ENCODE results near the gene ADGRA3. TPM values are rescaled to one million over a fixed set of nuclear protein-coding genes. Genes with fewer than 3 reads are reported as not detected.
A peak's percentile ranks its signal among the peaks of the same experiment; 100 is the strongest.

Gene ADGRA3, protein sequence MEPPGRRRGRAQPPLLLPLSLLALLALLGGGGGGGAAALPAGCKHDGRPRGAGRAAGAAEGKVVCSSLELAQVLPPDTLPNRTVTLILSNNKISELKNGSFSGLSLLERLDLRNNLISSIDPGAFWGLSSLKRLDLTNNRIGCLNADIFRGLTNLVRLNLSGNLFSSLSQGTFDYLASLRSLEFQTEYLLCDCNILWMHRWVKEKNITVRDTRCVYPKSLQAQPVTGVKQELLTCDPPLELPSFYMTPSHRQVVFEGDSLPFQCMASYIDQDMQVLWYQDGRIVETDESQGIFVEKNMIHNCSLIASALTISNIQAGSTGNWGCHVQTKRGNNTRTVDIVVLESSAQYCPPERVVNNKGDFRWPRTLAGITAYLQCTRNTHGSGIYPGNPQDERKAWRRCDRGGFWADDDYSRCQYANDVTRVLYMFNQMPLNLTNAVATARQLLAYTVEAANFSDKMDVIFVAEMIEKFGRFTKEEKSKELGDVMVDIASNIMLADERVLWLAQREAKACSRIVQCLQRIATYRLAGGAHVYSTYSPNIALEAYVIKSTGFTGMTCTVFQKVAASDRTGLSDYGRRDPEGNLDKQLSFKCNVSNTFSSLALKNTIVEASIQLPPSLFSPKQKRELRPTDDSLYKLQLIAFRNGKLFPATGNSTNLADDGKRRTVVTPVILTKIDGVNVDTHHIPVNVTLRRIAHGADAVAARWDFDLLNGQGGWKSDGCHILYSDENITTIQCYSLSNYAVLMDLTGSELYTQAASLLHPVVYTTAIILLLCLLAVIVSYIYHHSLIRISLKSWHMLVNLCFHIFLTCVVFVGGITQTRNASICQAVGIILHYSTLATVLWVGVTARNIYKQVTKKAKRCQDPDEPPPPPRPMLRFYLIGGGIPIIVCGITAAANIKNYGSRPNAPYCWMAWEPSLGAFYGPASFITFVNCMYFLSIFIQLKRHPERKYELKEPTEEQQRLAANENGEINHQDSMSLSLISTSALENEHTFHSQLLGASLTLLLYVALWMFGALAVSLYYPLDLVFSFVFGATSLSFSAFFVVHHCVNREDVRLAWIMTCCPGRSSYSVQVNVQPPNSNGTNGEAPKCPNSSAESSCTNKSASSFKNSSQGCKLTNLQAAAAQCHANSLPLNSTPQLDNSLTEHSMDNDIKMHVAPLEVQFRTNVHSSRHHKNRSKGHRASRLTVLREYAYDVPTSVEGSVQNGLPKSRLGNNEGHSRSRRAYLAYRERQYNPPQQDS (N-terminal part only)
- 73.9 and 75.3 TPM in 2 replicates for total RNA-seq (2014; rRNA removed; shearing (Covaris generic))
- polyA plus RNA-seq (2016; fragmentation: Nextera tagmentation; extraction: Ambion mirVana), result 14.1 and 16.2 TPM in 2 replicates
- long read RNA-seq, partial matches to known transcripts, result 0 of 3 reads
- long read RNA-seq, other reads (novel, unspliced or antisense), result 3 of 3 reads

GRCh38 chr4:22515888-22516541 lies at the start of gene ADGRA3:
Gene ADGRA3 (minus strand): TSS chr4:22516066. CDS start chr4:22515784, 282 bp downstream.
- H3K27me3 ChIP-seq (ENCODE audit: insufficient read depth), result no peaks in the 10 kb centered on the region
- peaks cover 19% of the 10 kb centered on the region for H4K20me1 ChIP-seq (replicated peaks; ENCODE audit: insufficient read depth)
- Mint-ChIP-seq H3K36me3 (ENCODE audit: low read depth) (peaks cover 20% of the 10 kb centered on the region), H3K27ac (peak within 1 kb of the TSS; percentile 99), H3K9me3 (peaks cover 14% of the 10 kb centered on the region), H3K4me3 (peak within 1 kb of the TSS; percentile 99), H3K4me1 (peaks cover 28% of the 10 kb centered on the region), H3K27me3 (ENCODE audit: insufficient read depth, low read depth, poor library complexity) (peaks cover 11% of the 10 kb centered on the region)
- H3K9me2 ChIP-seq (ENCODE audit: insufficient read depth), result no peaks in the 10 kb centered on the region; the same call in 1 of the 2 replicates
- DNase-seq (ENCODE audit: low spot score) (peak; percentile 78), ATAC-seq (peak; percentile 82)
- H3K79me2 ChIP-seq (replicated peaks; ENCODE audit: insufficient read depth), result no peaks in the 10 kb centered on the region
- H3K27ac ChIP-seq (ENCODE audit: low read depth), result peak within 1 kb of the TSS; percentile 92
- peak within 1 kb of the TSS; percentile 86 for H3K4me2 ChIP-seq
- TF ChIP-seq, protein P1, sequence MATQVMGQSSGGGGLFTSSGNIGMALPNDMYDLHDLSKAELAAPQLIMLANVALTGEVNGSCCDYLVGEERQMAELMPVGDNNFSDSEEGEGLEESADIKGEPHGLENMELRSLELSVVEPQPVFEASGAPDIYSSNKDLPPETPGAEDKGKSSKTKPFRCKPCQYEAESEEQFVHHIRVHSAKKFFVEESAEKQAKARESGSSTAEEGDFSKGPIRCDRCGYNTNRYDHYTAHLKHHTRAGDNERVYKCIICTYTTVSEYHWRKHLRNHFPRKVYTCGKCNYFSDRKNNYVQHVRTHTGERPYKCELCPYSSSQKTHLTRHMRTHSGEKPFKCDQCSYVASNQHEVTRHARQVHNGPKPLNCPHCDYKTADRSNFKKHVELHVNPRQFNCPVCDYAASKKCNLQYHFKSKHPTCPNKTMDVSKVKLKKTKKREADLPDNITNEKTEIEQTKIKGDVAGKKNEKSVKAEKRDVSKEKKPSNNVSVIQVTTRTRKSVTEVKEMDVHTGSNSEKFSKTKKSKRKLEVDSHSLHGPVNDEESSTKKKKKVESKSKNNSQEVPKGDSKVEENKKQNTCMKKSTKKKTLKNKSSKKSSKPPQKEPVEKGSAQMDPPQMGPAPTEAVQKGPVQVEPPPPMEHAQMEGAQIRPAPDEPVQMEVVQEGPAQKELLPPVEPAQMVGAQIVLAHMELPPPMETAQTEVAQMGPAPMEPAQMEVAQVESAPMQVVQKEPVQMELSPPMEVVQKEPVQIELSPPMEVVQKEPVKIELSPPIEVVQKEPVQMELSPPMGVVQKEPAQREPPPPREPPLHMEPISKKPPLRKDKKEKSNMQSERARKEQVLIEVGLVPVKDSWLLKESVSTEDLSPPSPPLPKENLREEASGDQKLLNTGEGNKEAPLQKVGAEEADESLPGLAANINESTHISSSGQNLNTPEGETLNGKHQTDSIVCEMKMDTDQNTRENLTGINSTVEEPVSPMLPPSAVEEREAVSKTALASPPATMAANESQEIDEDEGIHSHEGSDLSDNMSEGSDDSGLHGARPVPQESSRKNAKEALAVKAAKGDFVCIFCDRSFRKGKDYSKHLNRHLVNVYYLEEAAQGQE (IDR thresholded peaks at IDR 0.05; ENCODE audit: unreplicated experiment), result no peak
- peak; percentile 77 for TF ChIP-seq POLR2AphosphoS5 (IDR thresholded peaks at IDR 0.05; ENCODE audit: low read depth)
- H3K36me3 ChIP-seq (ENCODE audit: insufficient read depth), result no peaks in the 10 kb centered on the region
- peak within 1 kb of the TSS; percentile 82 for H2AFZ ChIP-seq
- peak within 1 kb of the TSS; percentile 79 for H3K4me3 ChIP-seq
- peaks cover 4% of the 10 kb centered on the region; the same call in 1 of the 2 replicates for H3F3A ChIP-seq (replicated peaks; ENCODE audit: low read depth)
- peaks cover 21% of the 10 kb centered on the region for H3K4me1 ChIP-seq (ENCODE audit: insufficient read depth)

GRCh38 chr4:22556495-22556894 lies 40.6 kb upstream of the ADGRA3 start:
- no peak overlapping the region for H2AFZ ChIP-seq
- DNase-seq (ENCODE audit: low spot score) (no peak), ATAC-seq (no peak)
- H3F3A ChIP-seq (replicated peaks; ENCODE audit: low read depth), result no peaks in the 10 kb centered on the region
- no peaks in the 10 kb centered on the region; the same call in 1 of the 2 replicates for H3K9me2 ChIP-seq (ENCODE audit: insufficient read depth)
- H3K4me1 ChIP-seq (ENCODE audit: insufficient read depth), result no peaks in the 10 kb centered on the region
- no peaks in the 10 kb centered on the region for H3K79me2 ChIP-seq (replicated peaks; ENCODE audit: insufficient read depth)
- no peak overlapping the region for H3K4me3 Mint-ChIP-seq
- no peak overlapping the region for H3K4me3 ChIP-seq
- H3K36me3 Mint-ChIP-seq (ENCODE audit: low read depth), result no peaks in the 10 kb centered on the region
- no peaks in the 10 kb centered on the region for H3K27me3 ChIP-seq (ENCODE audit: insufficient read depth)
- no peaks in the 10 kb centered on the region for H3K27me3 Mint-ChIP-seq (ENCODE audit: insufficient read depth, low read depth, poor library complexity)
- no peaks in the 10 kb centered on the region for H3K36me3 ChIP-seq (ENCODE audit: insufficient read depth)
- H3K9me3 Mint-ChIP-seq, result no peaks in the 10 kb centered on the region
- no peak overlapping the region for H3K27ac Mint-ChIP-seq
- no peak overlapping the region for H3K27ac ChIP-seq (ENCODE audit: low read depth)
- H3K4me2 ChIP-seq, result no peak overlapping the region
- no peaks in the 10 kb centered on the region for H3K4me1 Mint-ChIP-seq
- no peaks in the 10 kb centered on the region for H4K20me1 ChIP-seq (replicated peaks; ENCODE audit: insufficient read depth)
- TF ChIP-seq, protein P1 (IDR thresholded peaks at IDR 0.05; ENCODE audit: unreplicated experiment), result no peak

Data from GM23338 (cell line).